GM21723 (cell line): ENCODE data around the gene PSMB11.
A peak's percentile ranks its signal among the peaks of the same experiment; 100 is the strongest.

ENCODE experiments used
- ATAC-seq: cut with Tn5 transposase; IDR thresholded peaks from one replicate; pipeline ENCODE4 v1.9.1; 2021; ENCODE audit warnings: mild to moderate bottlenecking, moderate library complexity; ENCODE audit not compliant: unreplicated experiment

The PSMB11 gene

DNA sequence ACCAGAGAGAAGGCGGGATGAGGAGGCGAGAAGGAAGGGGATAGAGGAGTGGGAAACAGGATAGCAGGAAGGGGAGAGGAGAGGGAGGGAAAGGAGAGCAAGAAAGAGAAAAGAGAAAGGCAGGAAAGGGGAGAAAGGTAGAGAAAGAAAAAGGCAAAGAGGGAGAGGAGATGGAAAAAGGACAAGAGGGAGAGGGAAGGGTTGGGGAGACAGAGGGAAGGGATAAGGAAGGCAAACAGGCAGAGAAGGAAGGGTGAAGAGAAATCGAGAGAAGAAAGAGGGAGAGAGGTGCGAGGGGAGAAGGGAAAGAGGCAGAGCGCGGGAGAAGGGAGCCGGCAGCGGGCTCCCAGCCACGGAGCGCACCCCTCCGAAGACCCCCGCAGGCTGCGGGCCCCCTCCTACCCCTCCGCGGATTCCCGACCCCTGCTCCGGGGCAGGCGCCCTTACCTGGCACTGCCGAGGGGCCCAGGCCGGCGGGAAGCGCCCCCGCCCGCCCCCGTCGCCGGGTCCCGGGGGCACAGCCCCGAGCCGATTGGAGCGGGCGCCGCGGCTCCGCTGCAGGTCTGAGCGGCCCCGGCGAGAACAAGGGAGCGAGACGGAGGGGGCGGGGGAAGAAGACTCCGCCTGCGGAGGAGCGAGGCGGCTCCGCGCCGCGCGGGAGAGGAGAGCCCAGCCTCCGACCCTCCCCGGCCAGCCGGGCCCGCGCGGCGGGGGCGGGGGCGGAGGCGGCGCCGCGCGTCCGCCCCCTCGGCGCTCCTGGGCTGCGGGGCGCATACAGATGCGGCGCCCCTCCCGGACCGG, 15.1 kb downstream of the PSMB11 start, which contains the start of gene CDH24:
CDH24 (minus strand) TSS at position 565 of the 801 bp plus-strand sequence. CDS start 1,787 bp downstream, outside the sequence.
- peak; percentile 60 for ATAC-seq

DNA sequence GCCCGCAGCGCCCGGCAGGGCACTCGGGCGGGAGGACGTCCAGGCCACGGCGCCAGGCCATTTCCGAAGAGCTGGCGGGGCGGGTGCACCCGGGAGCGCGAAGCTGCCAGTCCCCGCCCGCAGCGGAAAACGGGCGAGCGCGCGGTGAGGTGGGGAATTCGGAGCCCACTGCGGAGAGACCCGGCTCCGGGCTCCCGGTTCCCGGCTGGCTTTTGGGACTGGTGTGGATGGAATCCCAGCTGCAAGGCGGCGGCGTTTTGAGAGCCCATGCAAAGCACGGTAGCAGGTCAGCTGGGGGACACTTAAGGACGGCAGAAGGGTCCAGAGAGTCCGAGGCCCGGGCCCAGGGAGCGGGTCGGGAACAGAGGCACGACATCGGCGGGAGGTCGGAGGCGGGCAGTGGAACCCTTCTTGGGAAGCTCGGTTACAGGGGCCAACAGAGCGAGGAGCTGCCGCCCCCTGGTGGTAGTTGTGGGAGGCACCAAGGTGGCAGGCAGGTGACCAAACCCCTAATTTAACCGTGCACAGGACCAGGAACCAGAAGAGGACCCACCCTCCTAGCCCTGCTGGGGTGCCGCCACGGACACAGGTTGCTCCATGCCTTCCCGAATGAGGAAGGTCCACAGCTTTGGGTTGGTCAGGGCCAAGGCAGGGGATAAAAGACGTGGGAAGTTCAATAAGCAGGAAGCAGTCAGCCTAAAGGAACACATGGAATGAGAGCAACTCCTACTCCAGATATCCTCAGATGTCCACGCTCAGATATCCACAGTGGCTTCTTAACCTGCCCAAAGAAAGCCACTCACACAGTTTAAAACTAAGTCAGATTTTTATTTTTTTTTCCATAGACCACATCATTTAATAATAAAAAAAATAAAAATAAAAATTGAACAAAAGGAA, 16.0 kb downstream of the PSMB11 start:
- ATAC-seq: peak; percentile 64

DNA sequence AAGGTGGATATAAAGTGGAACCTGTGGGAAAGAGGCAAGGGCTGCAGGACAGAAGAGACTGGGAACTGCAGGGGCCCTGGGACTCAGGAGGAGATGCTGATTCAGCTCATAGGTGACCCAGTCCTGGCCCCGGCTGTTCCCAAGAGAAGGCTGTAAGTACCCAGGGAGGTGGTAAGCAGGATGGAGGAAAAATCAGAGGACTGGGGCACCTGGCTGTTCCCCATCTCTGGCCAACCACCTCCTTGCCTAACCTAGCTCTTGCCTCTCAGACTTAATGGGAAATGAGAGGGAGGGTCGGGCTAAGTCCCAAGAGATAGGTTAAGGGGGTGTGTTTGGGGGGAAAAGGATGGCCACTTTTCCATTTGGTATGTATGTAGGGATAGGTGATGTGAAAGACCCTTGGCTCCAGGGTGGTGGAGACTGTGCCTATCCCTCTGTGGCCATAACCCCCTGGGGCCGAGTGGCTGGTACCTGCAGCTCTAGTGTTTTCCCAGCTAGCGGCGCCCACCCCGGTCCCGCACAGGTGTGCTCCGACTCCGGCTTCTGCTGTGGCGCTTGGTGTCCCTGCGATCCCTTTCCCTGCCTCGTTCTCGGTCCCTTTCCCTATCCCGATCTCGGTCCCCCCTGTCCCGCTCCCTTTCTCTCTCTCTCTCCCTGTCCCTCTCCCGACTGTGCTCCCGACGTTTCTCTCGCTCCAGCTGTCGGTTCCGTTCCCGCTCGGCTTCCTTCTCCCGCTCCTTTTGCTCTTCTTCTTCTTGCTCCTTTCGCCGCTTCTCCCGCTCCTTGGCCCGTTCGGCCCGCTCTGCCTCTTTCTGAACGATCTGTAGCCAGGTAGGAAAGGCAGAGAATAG, 16.9 kb downstream of the PSMB11 start:
- ATAC-seq: no peak

DNA sequence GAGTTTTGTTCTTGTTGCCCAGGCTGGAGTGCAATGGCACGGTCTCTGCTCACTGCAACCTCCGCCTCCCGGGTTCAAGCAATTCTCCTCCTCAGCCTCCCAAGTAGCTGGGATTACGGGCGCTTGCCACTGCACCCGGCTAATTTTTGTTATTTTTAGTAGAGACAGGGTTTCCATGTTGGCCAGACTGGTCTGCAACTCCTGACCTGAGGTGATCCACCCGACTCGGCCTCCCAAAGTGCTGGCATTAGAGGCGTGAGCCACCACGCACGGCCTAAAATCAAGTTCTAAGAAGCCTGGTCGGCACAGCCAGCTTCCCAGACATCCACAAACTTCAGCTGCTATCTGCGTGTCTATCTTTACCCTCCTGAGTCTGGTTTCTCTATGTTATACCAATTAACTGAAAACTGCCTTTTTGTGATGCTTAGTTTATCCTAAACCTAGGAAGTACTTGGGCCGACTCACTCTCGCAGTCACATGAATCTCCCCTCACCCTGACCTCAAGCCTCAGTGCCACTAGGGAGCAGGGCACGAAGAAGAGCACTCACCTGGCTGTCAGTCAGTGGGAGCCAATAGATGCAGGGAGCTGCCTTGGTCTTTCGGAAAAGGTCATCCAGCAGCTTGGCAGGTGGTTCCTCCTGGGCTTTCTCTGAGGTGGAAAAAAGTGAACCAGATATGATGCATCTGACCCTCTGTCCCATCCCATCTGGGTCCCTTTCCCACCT, 18.7 kb downstream of the PSMB11 start:
- no peak for ATAC-seq

DNA sequence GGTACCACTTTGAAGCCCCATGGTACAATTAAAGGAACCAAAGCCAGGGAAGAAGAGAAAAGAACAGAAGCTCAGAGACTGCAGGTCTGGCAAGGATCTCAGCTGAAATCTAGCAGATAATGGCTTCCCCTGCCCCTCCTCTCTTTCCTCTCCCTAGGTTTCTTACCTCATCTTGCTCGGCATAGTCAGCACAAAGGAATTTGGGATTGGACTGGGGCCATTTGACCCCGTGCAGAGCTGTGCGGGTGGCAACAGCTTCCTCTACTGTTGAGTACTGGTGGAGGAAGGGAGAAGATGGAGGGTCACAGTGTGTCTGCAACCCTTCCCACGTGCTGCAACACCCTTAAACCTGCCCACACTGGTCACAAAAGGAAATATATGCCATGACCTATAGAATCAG, 20.0 kb downstream of the PSMB11 start:
- no peak for ATAC-seq

DNA sequence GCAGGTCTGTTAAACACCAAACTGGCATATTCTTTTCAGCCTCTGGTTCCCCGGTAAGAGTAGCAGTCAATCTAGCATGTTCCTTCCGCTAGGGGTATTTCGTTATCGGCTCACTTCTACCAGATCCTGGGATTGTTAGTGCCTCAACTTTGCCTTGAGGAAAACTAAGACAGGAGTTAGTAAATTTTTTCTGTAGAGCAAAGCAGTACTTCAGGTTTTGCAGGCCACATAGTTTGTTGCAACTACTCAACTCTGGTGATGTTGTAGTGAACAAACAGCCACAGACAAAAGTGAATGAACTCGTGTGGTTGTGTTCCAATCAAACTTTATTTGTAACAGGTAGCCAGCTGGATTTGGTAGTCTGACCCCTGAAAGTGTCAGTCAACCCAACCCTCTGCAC, 21.6 kb downstream of the PSMB11 start:
- ATAC-seq: no peak

DNA sequence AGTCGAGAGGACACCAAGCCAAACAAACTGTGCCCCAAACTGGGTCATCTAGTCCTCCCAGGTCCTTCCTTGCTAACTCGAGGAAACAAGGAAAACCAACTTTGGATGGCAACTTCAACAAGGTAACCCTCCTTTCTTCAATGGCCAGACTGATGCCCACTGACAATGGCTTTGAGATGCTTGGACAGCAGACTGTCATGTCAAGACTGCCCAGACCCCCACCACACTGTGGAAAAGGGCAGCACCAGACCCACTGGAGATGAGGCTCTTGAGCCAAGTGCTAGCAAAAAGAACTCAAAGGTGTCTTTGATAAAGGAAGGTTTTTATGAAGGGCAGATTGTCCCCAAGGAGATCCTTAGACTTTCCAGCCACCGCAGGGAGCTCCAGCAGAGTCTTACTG, 24.4 kb downstream of the PSMB11 start:
- ATAC-seq: no peak

DNA sequence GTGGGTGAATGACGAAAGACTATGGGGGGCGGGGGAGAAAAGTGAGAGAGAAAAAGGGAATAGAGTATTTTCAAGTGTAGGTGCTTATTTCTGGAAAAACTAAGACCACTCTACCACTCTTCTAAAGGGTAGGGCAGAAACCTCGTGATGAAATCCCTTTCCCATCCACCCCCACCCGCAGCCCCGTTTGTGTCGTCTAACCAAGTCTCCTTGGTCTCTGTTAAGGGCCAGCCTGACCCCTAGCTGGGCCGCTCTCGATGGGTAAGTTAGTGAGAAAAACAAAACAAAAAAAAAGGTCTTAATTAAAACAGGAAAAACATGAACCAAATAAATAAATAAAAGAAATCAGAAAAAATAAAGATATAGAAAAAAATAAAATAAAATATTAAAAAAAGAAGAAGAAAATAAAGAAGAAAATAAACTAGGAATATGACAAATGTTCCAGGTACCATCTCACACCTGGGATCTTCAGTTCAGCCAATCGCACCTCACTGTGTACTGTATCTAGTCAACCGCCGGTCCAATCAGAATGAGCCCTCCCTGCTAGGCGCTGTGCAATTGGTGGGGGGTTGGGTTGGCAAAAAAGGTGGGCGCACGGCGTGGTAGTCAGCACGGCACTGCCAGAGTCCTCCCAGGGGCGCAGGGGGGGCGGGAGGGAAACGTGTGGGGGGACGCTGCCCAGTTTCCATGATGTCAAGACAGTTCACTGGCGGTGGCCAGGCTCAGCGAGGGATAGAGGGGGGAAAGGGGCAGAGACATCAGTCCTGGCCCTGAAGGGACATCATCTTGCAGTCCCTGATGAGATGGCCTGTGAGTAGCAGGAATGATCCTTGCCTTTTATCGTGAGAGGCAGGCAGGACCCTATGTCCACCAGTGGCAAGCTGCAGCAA, 25.1 kb downstream of the PSMB11 start:
- ATAC-seq: no peak

DNA sequence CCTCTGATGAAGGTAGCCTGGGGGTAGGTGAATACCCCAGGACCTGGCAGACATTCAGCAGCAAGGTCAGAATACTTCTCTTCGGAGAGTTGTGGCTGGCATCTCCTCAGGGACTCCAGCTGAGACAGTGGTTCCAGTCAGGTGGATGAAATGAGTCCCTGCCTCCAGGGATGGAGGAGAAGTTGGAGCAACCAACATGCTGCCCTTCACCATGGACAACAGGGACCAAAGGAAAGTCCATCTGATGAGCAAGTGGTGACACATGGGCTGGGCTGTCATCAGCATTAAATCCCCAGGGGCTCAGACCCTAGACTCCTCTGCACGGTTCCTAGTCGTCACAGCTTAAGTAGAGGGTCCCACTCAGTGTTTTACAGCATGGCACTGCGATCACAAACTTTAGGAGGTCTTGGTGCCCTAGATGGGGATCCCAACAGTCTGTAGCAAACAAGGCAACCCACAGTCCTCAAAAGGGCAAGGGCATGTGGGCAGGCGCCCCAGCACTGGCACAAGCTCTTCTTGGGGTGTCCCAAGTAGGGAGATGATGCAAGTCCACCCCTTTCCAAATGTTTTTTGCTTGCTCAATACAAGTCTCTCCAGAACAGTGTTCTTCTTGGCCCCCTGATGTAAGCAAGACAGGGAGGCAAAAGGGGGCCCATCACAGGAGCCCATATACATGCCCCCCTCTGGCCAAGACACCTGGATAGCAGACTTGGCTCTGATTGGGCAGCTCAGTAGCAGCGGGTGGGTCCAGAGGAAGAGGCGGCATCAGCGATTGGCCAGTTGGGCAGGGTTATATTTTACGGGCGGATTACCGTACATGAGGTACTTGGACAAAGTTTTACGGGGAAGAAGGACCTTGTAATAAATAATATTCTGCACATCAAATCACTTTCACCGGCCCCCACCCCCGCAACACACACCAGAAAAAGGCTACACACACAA, 26.1 kb downstream of the PSMB11 start:
- ATAC-seq: no peak

DNA sequence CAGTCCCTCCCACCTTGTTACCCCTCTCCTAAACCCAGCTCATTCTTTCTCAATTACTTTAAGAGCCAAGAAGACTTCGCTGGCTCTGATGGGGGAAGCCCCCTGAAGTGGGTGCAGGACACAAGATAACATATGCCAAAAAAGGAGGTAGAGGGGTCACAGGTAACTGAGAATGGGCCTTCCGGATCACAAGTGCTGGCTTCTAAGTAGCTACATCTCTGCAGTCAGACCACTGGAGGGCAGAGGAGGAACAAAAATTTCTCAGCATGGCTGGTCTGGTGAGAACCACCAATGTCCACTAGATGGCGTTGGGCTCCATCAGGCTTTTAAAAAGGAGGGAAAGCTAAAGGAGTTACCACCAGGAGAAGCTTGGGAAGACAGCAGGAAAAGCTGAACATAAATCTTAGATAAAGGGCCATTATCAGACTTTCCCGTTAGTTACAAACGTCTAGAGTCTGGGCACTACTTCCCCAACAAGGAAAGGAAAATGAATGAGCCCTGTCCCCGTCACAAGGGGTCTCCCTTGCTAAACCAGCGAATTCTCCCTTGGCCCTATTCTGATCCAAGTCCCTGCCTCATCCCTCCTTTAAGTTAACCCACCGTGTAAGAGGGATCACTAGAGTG, 26.9 kb downstream of the PSMB11 start:
- peak; percentile 68 for ATAC-seq

DNA sequence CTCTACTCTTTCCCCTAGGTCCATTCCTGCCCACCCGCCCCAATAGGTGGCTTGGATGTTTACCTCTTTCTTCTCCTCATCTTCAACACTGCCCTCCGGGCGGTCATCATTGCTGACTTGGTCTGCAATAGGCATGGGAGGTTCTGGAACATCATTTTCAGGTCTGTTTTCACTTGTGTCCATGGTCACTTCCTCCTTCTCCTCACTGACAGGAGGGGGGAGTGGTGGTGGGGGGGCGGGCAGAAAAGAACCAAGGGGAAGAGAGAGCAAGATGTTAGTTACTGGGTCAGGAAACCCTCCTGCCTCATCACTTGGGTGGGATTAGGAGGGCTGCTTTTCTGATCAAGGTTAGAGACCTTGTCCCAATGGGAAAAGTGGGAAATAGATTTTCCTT, 27.4 kb downstream of the PSMB11 start:
- ATAC-seq: no peak

DNA sequence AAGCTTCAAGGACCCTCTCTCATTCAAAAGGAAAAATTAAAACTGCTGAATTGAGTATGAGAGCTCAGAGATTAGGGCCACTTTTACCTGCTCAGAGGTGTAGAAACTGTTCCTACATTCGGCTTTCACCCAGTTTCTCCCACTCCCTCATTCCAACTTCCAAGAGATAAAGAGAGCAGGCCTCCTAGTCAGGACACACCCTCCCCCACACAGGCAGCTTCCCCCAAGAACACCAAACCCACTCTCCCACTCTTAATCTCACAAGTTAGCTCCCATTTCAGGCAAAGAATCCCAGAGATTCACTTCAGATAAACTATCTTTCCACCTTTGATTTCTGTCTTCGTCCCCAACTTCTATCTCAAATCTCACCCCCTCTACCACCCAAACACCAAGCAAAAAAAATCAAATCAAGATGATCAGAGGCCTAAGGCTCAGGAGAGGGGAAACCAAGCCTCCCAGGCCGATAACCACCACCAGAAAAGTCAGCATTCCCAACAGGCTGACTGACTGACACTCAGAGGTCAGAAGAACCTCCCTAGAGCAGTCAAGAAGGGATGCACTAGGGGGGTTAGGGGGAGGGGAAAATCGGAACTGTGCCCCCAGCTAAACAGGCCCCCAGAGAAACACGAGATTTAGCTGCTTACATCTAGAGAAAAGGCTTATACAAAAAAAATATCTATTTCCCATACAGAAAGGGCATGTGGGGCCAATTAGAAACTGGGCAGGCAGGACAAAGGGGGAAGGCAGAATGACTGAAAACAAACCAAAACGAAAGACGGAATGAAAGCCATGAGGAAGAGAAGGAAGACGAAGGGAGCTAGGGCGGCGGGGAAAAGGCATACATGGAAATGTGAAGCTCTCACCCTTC, 28.5 kb downstream of the PSMB11 start:
- no peak for ATAC-seq

DNA sequence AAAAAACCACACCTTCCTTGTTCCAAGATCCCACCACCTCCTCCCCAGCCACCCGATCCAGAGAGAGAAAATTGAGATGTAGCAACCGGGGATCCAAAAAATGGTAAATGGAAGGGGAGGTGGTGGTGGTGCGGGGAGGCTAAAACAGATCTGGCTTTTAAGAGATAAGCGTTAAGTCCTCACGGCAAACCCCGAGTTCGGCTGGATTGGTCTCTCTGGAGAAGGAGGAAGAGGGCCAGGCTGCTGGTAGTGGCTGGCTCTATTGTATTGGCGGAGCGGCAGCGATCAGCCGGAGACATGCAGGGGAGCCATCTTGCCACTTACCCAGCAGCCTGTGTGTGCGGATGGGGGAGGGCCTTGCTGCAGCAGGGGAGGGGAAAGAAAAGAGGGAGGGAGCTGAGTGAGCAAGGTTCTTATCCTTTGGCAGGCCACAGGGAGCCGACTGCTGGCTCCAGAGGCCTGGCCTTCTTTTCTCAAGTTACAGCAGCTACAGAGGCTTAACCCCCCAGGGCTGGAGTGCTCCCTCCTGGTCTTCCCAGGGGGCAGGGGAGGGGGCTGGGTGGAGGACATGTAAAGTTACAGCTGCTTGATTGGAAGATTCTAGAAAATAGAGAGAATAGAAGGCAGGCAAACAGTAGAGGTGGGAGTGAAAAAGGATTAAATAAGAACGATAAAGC, 29.4 kb downstream of the PSMB11 start:
- ATAC-seq: peak; percentile 87

DNA sequence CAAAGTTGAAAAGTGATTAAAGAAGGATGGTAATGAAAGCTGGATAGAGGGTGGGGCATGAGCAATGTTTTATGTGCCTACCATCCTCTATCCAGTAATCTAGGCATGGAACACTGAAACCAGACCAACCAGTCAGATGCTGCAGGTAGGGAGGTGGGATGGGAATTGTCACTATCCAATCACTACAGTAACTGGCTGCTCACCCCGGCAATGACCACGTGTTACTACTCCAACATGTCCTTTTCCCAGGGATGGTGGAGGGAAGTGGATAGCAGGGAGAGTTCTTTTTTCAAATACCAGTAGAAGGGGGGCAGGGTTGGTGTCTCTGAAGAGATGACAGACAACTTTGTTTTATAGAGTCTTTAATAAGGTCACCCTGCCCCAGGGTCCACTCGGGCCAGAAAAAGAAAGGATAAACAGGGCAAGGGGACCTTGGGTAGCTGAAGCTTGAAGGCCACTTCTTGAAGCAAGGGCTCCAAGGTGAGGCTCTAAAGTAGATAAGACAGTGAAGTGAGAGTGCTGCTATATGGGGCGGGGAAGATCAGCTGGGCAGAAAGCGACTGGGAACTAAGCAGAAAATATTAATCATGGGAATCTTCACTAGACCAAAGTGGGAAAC, 30.0 kb downstream of the PSMB11 start:
- ATAC-seq: no peak

DNA sequence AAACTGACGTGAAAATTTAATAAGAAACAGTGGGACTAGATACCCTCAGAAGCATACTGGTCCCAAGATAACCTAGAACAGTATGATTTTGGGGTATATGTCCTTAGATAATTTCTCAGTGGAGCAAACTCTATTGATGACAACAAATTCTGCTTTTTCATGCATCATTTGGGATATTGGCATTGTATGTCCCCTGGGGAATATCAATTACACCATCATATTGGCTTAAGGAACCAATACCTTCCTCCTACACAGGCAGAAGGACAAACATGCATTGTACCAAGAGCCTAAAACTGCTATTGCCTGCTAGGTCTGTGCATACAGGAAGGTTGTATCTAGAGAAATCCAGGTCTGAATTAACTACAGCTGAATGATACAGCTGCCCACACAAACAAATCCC, 32.9 kb downstream of the PSMB11 start:
- no peak for ATAC-seq
